ENCODE results near the gene RNU6-1.

RNU6-1 gene

GRCh38 chr15:67832031-67832551, 7.8 kb downstream of the RNU6-1 start:
- DNase-seq = no peak

- DNase-seq = no peak
Measured at GRCh38 chr15:67831363-67831762, 8.5 kb downstream of the RNU6-1 start.

- no peak for DNase-seq
Measured at GRCh38 chr15:67829647-67830504, 10.0 kb downstream of the RNU6-1 start.

GRCh38 chr15:67828969-67829646, 10.7 kb downstream of the RNU6-1 start:
- DNase-seq = no peak

- DNase-seq = no peak
Measured at GRCh38 chr15:67828278-67828968, 11.4 kb downstream of the RNU6-1 start.

GRCh38 chr15:67827562-67828277, 12.1 kb downstream of the RNU6-1 start:
- no peak for DNase-seq

GRCh38 chr15:67826717-67827561, 12.9 kb downstream of the RNU6-1 start:
- no peak for DNase-seq

GRCh38 chr15:67825881-67826716, 13.7 kb downstream of the RNU6-1 start:
- DNase-seq = no peak

- DNase-seq = no peak
Measured at GRCh38 chr15:67824976-67825880, 14.6 kb downstream of the RNU6-1 start, which contains the start of gene SKOR1. Gene SKOR1 (plus strand): TSS chr15:67825509. CDS start chr15:67825603, 94 bp downstream.

GRCh38 chr15:67824197-67824968, 15.5 kb downstream of the RNU6-1 start:
- no peak for DNase-seq

GRCh38 chr15:67823314-67824196, 16.3 kb downstream of the RNU6-1 start:
- no peak for DNase-seq

GRCh38 chr15:67822537-67823313, 17.1 kb downstream of the RNU6-1 start:
- no peak for DNase-seq

- no peak for DNase-seq
Measured at GRCh38 chr15:67821784-67822440, 17.9 kb downstream of the RNU6-1 start.

GRCh38 chr15:67820992-67821783, 18.7 kb downstream of the RNU6-1 start:
- no peak for DNase-seq

Data from NCI-H187 treated with DMSO at 0.1 percent for 48 hours (cell line).